GM10248 (cell line): ENCODE measurements around the gene LGALS14.
"Not testable (repeated sequence)": the region's sequence is repeated elsewhere in the genome, so short reads cannot be mapped to it uniquely, and the experiment has no call there.

Source experiments
- CTCF ChIA-PET: fragments of 300-600 bp; sonication (Branson Sonifier 250); formaldehyde crosslinking; extraction: SDS; loops from one replicate; lab custom pipeline; 2021; ENCODE audit warnings: antibody characterized with exemption; lab: Yijun Ruan, JAX
- POLR2A ChIA-PET: fragments of 350-650 bp; sonication (Branson Sonifier 250); formaldehyde crosslinking; extraction: SDS; loops from one replicate; lab custom pipeline; 2020; ENCODE audit warnings: antibody characterized with exemption; lab: Yijun Ruan, JAX
- DNase-seq: peaks from one replicate; pipeline ENCODE4 v3.0.0; 2012; ENCODE audit errors: extremely low spot score
- CTCF ChIP-seq: IDR thresholded peaks from 2 replicates; pipeline ENCODE4 v1.5.1; 2012; ENCODE audit warnings: mild to moderate bottlenecking, low read depth; ENCODE audit errors: extremely low read depth, missing control alignments, control extremely low read depth

The LGALS14 gene

DNA sequence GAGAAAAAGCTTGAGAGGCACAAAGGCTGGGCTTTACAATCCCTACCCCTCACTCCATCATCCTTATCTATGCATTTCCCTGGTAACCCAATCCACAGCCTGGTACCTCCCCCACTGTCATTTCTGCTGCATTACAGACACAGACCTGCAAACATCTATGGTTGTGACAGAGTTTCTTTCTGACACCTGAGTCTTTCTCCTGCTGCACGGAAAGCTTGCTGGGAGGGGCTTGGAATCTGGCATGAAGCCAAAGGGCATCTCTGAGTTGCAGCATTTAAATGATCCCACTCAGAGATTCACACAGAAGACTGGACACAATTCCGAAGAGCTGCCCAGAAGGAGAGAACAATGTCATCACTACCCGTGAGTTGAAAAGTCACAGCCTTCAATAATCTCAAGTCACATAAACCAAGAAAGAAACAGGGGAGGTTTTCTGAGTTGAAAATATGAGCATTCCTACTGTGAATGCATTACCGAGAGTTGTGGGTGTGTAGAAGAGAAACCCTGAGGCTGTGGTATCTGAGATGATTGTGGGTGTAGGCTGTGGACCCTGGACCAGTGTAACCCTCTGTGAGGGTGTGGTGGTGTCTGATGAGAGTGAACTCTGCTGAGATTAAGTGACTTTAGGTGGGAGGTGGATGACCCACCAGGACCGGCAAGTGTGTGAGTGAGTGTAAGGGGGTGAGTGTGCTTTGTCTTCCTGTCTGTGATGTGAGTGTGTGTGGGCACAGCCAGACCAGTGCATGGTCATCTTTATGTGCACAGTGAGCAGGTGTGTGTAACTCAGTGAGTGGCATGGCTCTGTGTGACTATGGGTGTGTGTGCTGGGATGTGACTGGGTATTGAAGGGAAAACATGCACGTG, at the start of gene LGALS14:
Gene LGALS14, plus strand, starts transcription at position 301 of the 864 bp plus-strand sequence. Its CDS starts 48 bp downstream, at position 349.
- no peak for TF ChIP-seq CTCF
- CTCF ChIA-PET: interaction anchor here (0.8 to 3.6 kb wide), 3 partner anchors 31 to 88 kb away, joined by 3 to 12 read pairs (median 4); no protein-coding TSS in a partner anchor
- peak; percentile 31 for DNase-seq
- POLR2A ChIA-PET: no interaction called here

DNA sequence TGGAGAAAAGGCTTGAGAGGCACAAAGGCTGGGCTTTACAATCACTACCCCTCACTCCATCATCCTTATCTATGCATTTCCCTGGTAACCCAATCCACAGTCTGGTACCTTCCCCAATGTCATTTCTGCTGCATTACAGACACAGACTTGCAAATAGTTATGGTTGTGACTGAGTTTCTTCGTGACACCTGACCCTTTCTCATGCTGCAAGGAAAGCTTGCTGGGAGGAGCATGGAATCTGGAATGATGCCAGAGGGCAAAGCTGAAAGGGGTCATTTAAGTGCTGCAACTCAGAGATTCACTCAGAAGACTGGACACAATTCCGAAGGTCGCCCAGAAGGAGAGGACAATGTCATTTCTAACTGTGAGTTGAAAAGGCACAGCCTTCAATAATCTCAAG, 48.7 kb upstream of the LGALS14 start, which contains the start of gene LGALS16:
Gene LGALS16, plus strand, starts transcription at position 301 of the 400 bp plus-strand sequence. Its CDS starts 49 bp downstream, at position 350.
- ChIA-PET CTCF (no interaction called here), POLR2A (no interaction called here)
- no peak for DNase-seq
- no peak for TF ChIP-seq CTCF

DNA sequence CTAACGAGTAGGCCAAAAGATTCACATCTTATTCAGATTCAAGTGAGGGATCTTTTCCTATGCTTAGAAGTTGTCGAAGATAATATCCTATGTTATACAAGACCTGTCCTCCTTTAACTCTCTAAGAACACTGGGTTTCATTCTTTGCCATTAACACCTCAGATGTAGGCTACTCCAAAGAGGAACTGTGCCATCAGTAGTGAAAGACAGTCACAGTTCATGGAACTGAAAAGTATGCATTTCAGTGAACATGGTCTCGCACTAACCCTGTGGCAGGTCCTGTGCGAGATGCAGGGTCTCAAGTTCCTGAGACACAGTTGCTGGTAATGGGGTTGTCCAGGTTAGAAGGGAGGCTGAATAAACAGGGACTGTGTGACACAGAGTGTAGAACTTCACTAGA, 44.5 kb upstream of the LGALS14 start:
- TF ChIP-seq CTCF: no peak
- POLR2A ChIA-PET: no interaction called here
- CTCF ChIA-PET: no interaction called here
- no peak for DNase-seq

- CTCF ChIA-PET: no interaction called here
- no peak for TF ChIP-seq CTCF
- POLR2A ChIA-PET: no interaction called here
- DNase-seq: no peak
Measured at GRCh38 chr19:39660661-39661060, 43.6 kb upstream of the LGALS14 start.

GRCh38 chr19:39661565-39661964, 42.7 kb upstream of the LGALS14 start:
- no peak for TF ChIP-seq CTCF
- POLR2A ChIA-PET: no interaction called here
- no peak for DNase-seq
- CTCF ChIA-PET: interaction anchor here (1.7 kb wide), 1 partner anchor 12 kb away, joined by 4 read pairs; no protein-coding TSS in a partner anchor

- POLR2A ChIA-PET: not testable (repeated sequence)
- CTCF ChIA-PET: interaction anchor here (3.6 to 9.2 kb wide), 3 partner anchors 109 to 174 kb away, joined by 22 to 144 read pairs (median 138); partner anchors contain the start of gene FBL
Measured at GRCh38 chr19:39669860-39670259, 34.4 kb upstream of the LGALS14 start.

DNA sequence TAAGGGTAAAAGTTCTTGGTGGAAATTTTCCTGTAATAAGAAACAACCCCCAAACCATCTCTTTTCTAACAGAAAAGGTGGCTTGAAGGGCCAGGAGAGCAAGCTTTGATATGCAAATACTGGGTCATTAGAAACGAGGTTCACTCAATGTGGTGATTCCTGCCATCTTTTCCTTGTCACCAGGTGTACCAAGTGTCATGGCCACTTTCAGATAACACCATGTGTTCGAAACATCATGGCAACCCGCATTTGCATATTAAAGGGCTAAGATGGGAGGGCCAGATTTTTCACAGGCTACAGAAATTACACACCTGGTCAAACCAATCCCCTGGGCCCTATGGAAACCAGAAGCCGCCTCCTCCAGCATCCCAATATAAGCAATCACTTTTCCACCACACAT, 33.3 kb upstream of the LGALS14 start:
- CTCF ChIA-PET: interaction anchor here (0.8 to 9.2 kb wide), 17 partner anchors 11 to 273 kb away, joined by 3 to 144 read pairs (median 17); partner anchors contain the start of genes EID2, EID2B and FBL
- POLR2A ChIA-PET: no interaction called here
- DNase-seq: no peak
- TF ChIP-seq CTCF: no peak

More at GRCh38 chr19:39669860-39670259, 34.4 kb upstream of the LGALS14 start:
- not testable (repeated sequence) for DNase-seq
